Middle frontal gyrus (tissue), 1 donor: ENCODE data around the gene GPT2.

Source experiments
- DNase-seq: peaks from one replicate; pipeline ENCODE4 v3.0.0-alpha.2; 2015; ENCODE audit warnings: low spot score; ENCODE audit errors: extremely low spot score

Gene GPT2

DNA sequence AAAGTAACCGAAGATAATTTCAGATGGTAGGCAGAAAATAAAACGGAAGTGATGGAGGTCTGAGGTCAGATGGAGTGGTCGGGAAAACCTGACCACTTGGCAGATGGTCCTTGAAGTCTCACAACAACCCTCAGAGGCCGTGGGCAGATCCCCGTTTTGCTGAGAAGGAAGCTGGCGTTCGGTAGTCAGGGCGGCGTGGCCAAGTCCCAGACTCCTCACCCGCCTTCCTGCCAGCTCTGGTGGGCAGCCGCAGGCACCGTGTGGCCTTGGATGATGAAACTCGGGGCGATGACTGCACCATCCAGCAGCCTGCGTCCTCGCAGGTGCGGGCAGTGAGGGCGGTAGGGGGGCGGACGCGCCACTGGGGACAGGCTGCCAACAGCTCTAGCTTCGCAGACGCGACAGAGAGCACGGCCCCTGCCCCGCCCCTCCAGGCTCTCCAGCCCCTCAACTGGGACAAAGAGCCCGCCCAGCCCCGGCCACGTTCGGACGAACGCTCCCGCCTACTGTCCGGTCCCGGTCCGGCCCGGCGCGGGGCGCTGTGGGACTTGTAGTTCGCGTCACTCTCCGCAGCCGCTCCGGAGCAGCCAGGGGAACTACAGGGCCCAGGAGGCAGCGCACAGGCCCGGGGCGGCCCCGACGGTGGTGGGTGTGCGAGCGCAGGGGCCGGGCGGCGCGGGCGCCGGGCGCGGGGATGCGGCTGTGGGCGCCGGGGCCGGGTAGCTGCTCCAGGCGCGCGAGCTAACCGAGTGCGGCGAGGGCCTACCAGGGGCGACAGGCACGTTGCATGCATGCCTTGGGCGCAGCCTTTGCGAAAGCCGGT is at the start of gene GPT2:
Gene GPT2 (plus strand): TSS at position 673 of the 823 bp plus-strand sequence. CDS start 354 bp downstream, outside the sequence.
- peak; percentile 97 for DNase-seq

- no peak for DNase-seq
Measured at GRCh38 chr16:46836534-46837530, 47.3 kb upstream of the GPT2 start.

DNA sequence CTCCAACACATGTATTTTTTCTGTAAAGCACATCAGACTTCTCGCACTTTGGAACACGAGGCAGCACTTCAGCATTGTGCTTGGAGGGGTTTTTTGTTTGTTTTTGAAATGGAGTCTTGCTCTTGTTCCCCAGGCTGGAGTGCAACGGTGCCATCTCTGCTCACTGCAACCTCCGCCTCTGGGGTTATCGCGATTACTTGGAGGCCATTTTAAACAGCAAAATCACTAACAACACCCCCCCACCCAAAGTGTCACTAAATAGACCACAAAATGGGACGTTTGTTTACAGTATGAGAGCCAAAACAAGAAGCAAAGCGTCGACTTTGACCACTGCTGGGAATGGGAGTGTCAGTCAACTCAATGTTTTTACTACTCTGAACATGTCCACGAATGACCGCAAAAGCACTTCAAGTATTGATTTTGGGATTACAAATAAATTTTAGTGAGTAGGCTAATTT is 44.1 kb upstream of the GPT2 start:
- DNase-seq, result no peak

GRCh38 chr16:46842192-46842895 is 41.8 kb upstream of the GPT2 start:
- no peak for DNase-seq

- no peak for DNase-seq
Measured at GRCh38 chr16:46843898-46844642, 40.1 kb upstream of the GPT2 start.

DNA sequence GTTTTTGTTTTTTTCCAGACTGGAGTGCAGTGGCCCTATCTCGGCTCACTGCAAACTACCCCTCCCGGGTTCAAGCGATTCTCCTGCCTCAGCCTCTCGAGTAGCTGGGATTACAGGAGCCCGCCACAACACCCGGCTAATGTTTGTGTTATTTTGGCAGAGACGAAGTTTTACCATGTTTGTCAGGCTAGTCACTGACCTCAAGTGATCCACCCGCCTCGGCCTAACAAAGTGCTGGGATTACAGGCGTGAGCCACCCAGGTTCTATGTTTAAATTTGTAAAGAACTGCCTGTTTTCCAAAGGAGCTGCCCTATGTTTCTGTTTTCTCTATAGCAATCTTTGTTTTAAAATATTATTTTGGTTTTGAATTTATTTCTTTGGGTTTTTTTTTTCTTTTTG is 39.4 kb upstream of the GPT2 start:
- DNase-seq, result no peak

- no peak for DNase-seq
Measured at GRCh38 chr16:46845952-46846351, 38.2 kb upstream of the GPT2 start.

DNA sequence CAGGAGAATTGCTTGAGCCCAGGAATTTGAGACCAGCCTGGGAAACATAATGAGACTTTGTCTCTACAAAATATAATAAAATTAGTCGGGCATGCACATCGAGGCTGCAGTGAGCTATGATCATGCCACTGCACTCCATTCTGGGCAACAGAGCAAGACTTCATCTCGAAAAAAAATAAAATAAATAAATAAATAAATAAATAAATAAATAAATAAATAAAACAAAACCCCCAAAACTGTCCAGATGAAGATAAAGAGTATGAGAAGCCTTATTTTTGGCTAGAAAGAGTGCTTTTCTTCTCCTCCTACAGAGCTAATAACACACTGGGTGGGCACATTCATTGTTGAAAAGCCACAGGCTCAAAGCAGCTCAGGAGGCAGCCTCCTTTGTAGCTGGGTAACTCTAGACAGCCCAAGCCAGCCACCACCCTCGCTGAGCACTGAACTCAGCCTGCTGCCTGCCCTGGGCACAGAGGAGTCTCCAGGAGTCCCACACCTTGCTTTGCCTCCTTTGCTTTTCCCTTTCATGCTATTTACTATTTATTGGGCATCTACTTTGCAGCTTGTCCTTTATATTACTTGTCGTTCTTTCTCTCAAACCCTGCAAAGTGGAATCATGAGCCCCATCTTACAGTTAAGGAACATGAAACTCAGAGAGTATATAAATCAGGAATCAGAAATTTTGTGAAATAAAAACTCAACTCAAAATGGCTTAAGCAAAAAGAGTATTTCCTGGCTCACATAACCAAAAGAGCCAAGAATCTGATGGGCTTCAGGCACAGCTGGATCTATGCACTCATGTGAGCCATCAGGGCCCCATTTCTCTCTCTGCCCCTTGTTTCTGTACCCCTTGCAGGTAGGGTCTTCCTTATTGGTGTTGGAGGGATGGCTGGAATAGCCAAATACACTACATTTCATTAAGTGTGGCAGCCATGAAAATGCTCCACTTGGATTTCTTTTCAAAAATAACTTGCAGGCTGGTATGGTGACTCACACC is 35.1 kb upstream of the GPT2 start:
- DNase-seq, result no peak

- DNase-seq, result no peak
Measured at GRCh38 chr16:46850619-46851555, 33.3 kb upstream of the GPT2 start.

DNA sequence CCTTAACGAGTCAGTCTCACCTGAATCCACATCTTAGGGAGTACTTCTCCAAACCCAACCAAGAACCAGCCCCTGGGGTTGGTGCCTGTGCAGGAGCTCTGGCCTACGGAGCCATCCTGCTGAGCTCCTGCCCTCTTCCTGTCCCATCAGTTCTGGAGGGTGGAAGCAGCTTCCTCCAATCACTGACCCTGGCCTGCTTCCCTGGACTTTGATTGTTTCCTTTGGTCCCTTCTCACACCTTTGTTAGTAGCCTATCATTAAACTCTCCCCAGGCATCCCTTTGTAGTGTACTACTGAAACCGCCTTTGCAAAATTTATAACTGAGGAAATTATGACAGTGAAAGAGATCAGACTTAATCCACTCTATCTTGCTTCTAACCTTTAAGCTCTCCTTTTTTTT is 32.0 kb upstream of the GPT2 start:
- DNase-seq, result no peak

DNA sequence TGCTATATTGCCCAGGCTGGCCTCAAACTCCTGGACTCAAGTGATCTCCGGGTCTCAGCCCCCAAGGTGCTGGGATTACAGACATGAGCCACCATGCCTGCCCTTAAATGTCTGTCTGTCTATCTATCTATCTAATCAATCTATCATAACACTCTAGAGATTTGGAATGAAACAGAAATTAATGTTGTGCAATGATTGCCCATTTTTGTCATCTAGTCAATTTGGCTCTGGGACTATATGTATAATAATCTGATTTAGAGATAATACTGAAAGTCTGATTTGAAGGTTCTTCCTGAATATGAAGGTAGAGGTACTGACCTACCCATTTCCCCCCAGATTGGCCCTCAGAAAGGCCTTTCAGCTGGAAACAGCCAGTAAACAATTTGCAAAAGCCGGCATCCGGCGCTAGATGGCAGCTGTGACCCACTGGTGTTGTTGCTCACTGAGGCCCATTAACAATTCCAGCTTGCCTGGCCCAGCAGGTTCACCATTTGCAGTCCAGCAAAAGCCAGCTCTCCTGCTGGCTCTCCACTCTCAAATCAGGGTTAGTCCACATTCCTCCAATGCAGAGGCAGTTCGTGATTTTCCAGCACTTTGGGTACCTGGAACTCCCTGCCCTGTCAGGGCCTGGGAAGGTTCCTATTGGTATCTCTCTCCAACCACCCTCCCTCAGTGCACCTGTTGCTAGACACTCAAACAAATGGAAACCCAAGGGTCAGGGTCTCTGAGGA is 30.3 kb upstream of the GPT2 start:
- DNase-seq, result peak; percentile 70

DNA sequence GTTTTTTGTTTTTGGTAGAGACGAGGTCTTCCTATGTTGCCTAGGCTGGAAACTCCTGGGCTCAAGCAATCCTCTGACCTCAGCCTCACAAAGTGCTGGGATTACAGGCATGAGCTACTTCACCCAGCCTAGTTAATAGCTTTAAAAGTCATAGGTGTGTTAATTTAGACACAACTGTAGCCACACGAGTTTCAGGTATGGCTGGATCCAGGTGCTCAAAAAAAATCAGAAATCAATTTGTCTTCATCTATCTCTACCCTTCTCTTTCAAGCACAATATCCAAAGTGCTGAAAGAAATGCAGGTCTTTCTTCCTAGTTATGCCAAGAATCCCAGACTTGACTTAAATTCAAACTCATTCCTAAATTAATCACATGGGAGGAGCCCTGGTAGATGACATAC is 29.3 kb upstream of the GPT2 start:
- no peak for DNase-seq

- no peak for DNase-seq
Measured at GRCh38 chr16:46855389-46855788, 28.8 kb upstream of the GPT2 start.

GRCh38 chr16:46857368-46857945 is 26.7 kb upstream of the GPT2 start:
- peak; percentile 73 for DNase-seq

- no peak for DNase-seq
Measured at GRCh38 chr16:46858151-46858550, 26.0 kb upstream of the GPT2 start.

GRCh38 chr16:46859719-46860152 is 24.4 kb upstream of the GPT2 start:
- DNase-seq, result no peak
